ENCODE results near the gene JPH3. TPM values are rescaled to one million over a fixed set of nuclear protein-coding genes. Genes with fewer than 3 reads are reported as not detected.

The JPH3 gene
- total RNA-seq, 1 experiment from 2014 or later, result 1.4 TPM

GRCh38 chr16:87610026-87610425 lies 7.7 kb downstream of the JPH3 start:
- no peak for TF ChIP-seq CTCF (conservative IDR thresholded peaks at IDR 0.05; ENCODE audit: low read depth, low read length)
- TF ChIP-seq EZH2 (IDR thresholded peaks at IDR 0.05; ENCODE audit: borderline replicate concordance, low read depth, low read length, poor library complexity, severe bottlenecking), result no peak
- Histone ChIP-seq H3K9me3 (ENCODE audit: low read depth, low read length, poor library complexity, severe bottlenecking) (no peaks in the 10 kb centered on the region), H3K4me3 (ENCODE audit: low read depth, low read length, poor library complexity, severe bottlenecking) (no peak overlapping the region), H3K27me3 (replicated peaks; ENCODE audit: insufficient read depth, low read depth, low read length, poor library complexity) (peaks cover 19% of the 10 kb centered on the region), H3K27ac (ENCODE audit: low read depth, low read length, poor library complexity, severe bottlenecking) (no peak overlapping the region), H3K36me3 (ENCODE audit: insufficient read depth, low read length, poor library complexity, severe bottlenecking) (no peaks in the 10 kb centered on the region), H3K4me1 (ENCODE audit: insufficient read depth, low read length, poor library complexity, severe bottlenecking) (no peaks in the 10 kb centered on the region)
- BruUV-seq (replicated peaks), result no TSS peak
- intact Hi-C loops (cut with micrococcal nuclease; ENCODE audit: unreplicated experiment), result no loop called here
- POLR2A ChIA-PET (ENCODE audit: low non-redundant PET), result no interaction called here
- CTCF ChIA-PET, result no interaction called here
- DNase-seq (ENCODE audit: low spot score), result no peak

GRCh38 chr16:87611456-87611855 lies 9.1 kb downstream of the JPH3 start:
- Histone ChIP-seq H3K27ac (ENCODE audit: low read depth, low read length, poor library complexity, severe bottlenecking) (no peak overlapping the region), H3K36me3 (ENCODE audit: insufficient read depth, low read length, poor library complexity, severe bottlenecking) (no peaks in the 10 kb centered on the region), H3K4me1 (ENCODE audit: insufficient read depth, low read length, poor library complexity, severe bottlenecking) (no peaks in the 10 kb centered on the region), H3K9me3 (ENCODE audit: low read depth, low read length, poor library complexity, severe bottlenecking) (no peaks in the 10 kb centered on the region), H3K4me3 (ENCODE audit: low read depth, low read length, poor library complexity, severe bottlenecking) (no peak overlapping the region), H3K27me3 (replicated peaks; ENCODE audit: insufficient read depth, low read depth, low read length, poor library complexity) (peaks cover 6% of the 10 kb centered on the region)
- intact Hi-C loops (cut with micrococcal nuclease; ENCODE audit: unreplicated experiment), result no loop called here
- no peak for DNase-seq (ENCODE audit: low spot score)
- CTCF ChIA-PET, result no interaction called here
- POLR2A ChIA-PET (ENCODE audit: low non-redundant PET), result no interaction called here
- BruUV-seq (replicated peaks), result no TSS peak
- TF ChIP-seq EZH2 (IDR thresholded peaks at IDR 0.05; ENCODE audit: borderline replicate concordance, low read depth, low read length, poor library complexity, severe bottlenecking), result no peak
- TF ChIP-seq CTCF (conservative IDR thresholded peaks at IDR 0.05; ENCODE audit: low read depth, low read length), result no peak

- BruUV-seq (replicated peaks), result no TSS peak
- no peak overlapping the region for H3K27ac ChIP-seq (ENCODE audit: low read depth, low read length, poor library complexity, severe bottlenecking)
- H3K36me3 ChIP-seq (ENCODE audit: insufficient read depth, low read length, poor library complexity, severe bottlenecking), result no peaks in the 10 kb centered on the region
- no peaks in the 10 kb centered on the region for H3K9me3 ChIP-seq (ENCODE audit: low read depth, low read length, poor library complexity, severe bottlenecking)
- CTCF ChIA-PET, result no interaction called here
- intact Hi-C loops (cut with micrococcal nuclease; ENCODE audit: unreplicated experiment), result no loop called here
- no peaks in the 10 kb centered on the region for H3K4me1 ChIP-seq (ENCODE audit: insufficient read depth, low read length, poor library complexity, severe bottlenecking)
- peaks cover 3% of the 10 kb centered on the region for H3K27me3 ChIP-seq (replicated peaks; ENCODE audit: insufficient read depth, low read depth, low read length, poor library complexity)
- POLR2A ChIA-PET (ENCODE audit: low non-redundant PET), result no interaction called here
- DNase-seq (ENCODE audit: low spot score), result no peak
- H3K4me3 ChIP-seq (ENCODE audit: low read depth, low read length, poor library complexity, severe bottlenecking), result no peak overlapping the region
- no peak for TF ChIP-seq EZH2 (IDR thresholded peaks at IDR 0.05; ENCODE audit: borderline replicate concordance, low read depth, low read length, poor library complexity, severe bottlenecking)
- TF ChIP-seq CTCF (conservative IDR thresholded peaks at IDR 0.05; ENCODE audit: low read depth, low read length), result no peak
These were observed 11.7 kb downstream of the JPH3 start for GRCh38 chr16:87613961-87614360.

All from A673 (cell line).